H1 (cell line): Measurements from ENCODE around the gene SYTL5. TPM values are rescaled to one million over a fixed set of nuclear protein-coding genes. Genes with fewer than 3 reads are reported as not detected.

Source experiments
- CTBP2 ChIP-seq: IDR thresholded peaks from 2 replicates; pipeline ENCODE4 v1.7.0; 2011; ENCODE audit warnings: borderline replicate concordance, mild to moderate bottlenecking, moderate library complexity, mixed read lengths, low read length; ENCODE audit not compliant: insufficient read depth, insufficient read length
- HDAC6 ChIP-seq: IDR thresholded peaks from one replicate; pipeline ENCODE4 v1.7.1; 2012; ENCODE audit warnings: low read depth, mild to moderate bottlenecking, inconsistent platforms, low read length, moderate library complexity
- RAD21 ChIP-seq, 2 experiments: IDR thresholded peaks in 1 of 2; conservative IDR thresholded peaks in 1 of 2; 2 replicates each; pipeline ENCODE4 v1.6.1; 2011; ENCODE audit warnings: low read depth in 2 of 2, low read length in 2 of 2, improper control_type of control experiment in 1 of 2, inconsistent platforms in 1 of 2, mild to moderate bottlenecking in 1 of 2, moderate library complexity in 1 of 2
- polyA plus RNA-seq, 7 experiments: library from polyadenylated mRNA; depleted of rRNA in 3 of 7; stranded (reverse) in 5 of 7; unstranded in 2 of 7; fragments of >200 nt in 5 of 7; fragments of 200-250 nt in 2 of 7; gene quantifications; 1 replicate in 5 of 7; 2 replicates in 1 of 7; 4 replicates in 1 of 7; pipeline versions ENCODE4 v1.2.1 to v1.2.3, GENCODE V29; 2011 to 2013; ENCODE audit warnings: missing spikeins in 2 of 7, mixed read lengths in 2 of 7
- total RNA-seq: library from RNA; stranded (reverse); fragmentation: NEBNext Ultra II Directional; extraction: Animal tissue kit (Norgen Biotek cat#: 25700); gene quantifications from 2 replicates; pipeline ENCODE4 v1.2.1, GENCODE V29; 2021

Gene SYTL5
- total and polyA plus RNA-seq, 2 of the 8 experiments (the other 6 are each of a cell fraction or from before 2014, with no cell fraction given) = 0.15 to 0.52 TPM

DNA sequence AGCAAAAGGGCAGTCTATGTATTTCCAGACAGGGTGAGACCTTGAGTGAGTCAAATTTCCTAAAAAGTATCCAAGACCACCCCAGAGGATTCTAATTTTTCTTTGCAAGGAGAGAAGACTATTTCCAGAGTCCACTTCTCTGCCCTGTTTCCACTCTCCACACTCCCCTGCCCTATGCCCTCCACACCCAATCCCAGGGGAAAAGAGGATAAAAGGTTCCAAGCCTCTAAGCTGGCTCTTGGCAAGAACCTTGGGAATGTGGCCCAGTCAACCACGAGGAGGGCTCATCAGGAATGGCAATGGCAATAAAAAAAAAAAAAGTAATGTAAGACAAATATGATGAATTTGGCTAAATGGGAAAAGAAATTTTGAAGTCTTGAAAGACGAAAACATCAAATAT is 148.5 kb downstream of the SYTL5 start (continued):
- no peak for TF ChIP-seq RAD21 (IDR thresholded peaks at IDR 0.05 in 1 of 2, conservative IDR thresholded peaks at IDR 0.05 in 1 of 2; ENCODE audit: low read depth in 2 of 2, low read length in 2 of 2)
- no peak for TF ChIP-seq CTBP2
- TF ChIP-seq HDAC6 = no peak
- TF ChIP-seq, all 59 proteins: peak for 0
